Urinary bladder (tissue), 4 donors: ENCODE data around the gene STOX2. TPM values are rescaled to one million over a fixed set of nuclear protein-coding genes. Genes with fewer than 3 reads are reported as not detected.
"Not testable (repeated sequence)": the region's sequence is repeated elsewhere in the genome, so short reads cannot be mapped to it uniquely, and the experiment has no call there.

ENCODE experiments used
- DNase-seq: peaks from one replicate; pipeline ENCODE4 v3.0.0-alpha.2; 2015; ENCODE audit errors: extremely low spot score
- H3K27ac ChIP-seq: one replicate; pipeline ENCODE4 v1.5.1; 2013; ENCODE audit warnings: low read depth, mild to moderate bottlenecking, moderate library complexity
- H3K36me3 ChIP-seq: one replicate; pipeline ENCODE4 v1.6.1; 2013; ENCODE audit warnings: mild to moderate bottlenecking, moderate library complexity; ENCODE audit not compliant: insufficient read depth
- H3K4me1 ChIP-seq: one replicate; pipeline ENCODE4 v1.6.1; 2013; ENCODE audit warnings: mild to moderate bottlenecking, moderate library complexity; ENCODE audit not compliant: insufficient read depth
- H3K4me3 ChIP-seq: one replicate; pipeline ENCODE4 v1.5.1; 2013; ENCODE audit warnings: low read depth, low read length
- WGBS: extraction: QIAGEN DNeasy Blood & Tissue Kit; methylation state at CpG from one replicate; pipeline ENCODE4 v1.1.7; 2013; 5-methylcytosine and 5-hydroxymethylcytosine counted together
- polyA plus RNA-seq: library from polyadenylated mRNA; stranded (reverse); fragments of 200-250 nt; gene quantifications from one replicate; pipeline ENCODE4 v1.2.3, GENCODE V29; 2013
- total RNA-seq: library from RNA; depleted of rRNA; stranded (reverse); fragments of >200 nt; gene quantifications from one replicate; pipeline ENCODE4 v1.2.3, GENCODE V29; 2014
- donor health status: healthy with polysubstance abuse.
- donor health status: healthy.

STOX2 gene
- total and polyA plus RNA-seq, 2 donors: 4.0 to 35.7 TPM

- not testable (repeated sequence) for DNase-seq, H3K4me3 ChIP-seq, H3K4me1 ChIP-seq, H3K36me3 ChIP-seq, H3K27ac ChIP-seq
- WGBS: 98% methylated on average over 4 of the region's 4 CpGs
Observed at GRCh38 chr4:184051262-184051661, 146.2 kb downstream of the STOX2 start.

GRCh38 chr4:184052616-184053015, 147.5 kb downstream of the STOX2 start:
- no peak overlapping the region for H3K4me3 ChIP-seq
- no peak overlapping the region for H3K27ac ChIP-seq
- no peaks in the 10 kb centered on the region for H3K36me3 ChIP-seq
- WGBS: 89% methylated on average over 2 of the region's 2 CpGs
- no peaks in the 10 kb centered on the region for H3K4me1 ChIP-seq
- DNase-seq: no peak

DNA sequence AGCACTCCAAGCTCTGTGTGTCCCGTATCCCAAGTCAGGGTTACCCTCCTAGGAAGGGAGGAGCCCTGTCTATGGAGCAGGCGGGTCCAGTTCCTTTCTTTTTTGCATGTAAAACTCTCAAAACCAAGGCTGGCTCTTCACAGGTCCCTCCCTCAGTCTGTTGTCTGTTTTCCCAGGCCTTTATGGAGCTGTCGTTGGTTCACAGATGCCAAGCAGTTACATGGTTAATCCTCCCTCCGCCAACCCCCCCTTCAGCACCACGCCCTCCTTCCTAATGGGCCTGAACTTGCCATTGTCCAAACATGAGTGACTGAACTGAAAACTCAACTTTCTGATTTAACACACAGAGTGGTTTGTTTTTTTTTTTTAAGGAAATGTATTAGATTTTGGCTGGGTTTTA, 148.3 kb downstream of the STOX2 start:
- no peak for DNase-seq
- Histone ChIP-seq H3K4me3 (no peak overlapping the region), H3K36me3 (no peaks in the 10 kb centered on the region), H3K4me1 (no peaks in the 10 kb centered on the region), H3K27ac (no peak overlapping the region)
- 85% methylated on average over 5 of the region's 5 CpGs for WGBS

DNA sequence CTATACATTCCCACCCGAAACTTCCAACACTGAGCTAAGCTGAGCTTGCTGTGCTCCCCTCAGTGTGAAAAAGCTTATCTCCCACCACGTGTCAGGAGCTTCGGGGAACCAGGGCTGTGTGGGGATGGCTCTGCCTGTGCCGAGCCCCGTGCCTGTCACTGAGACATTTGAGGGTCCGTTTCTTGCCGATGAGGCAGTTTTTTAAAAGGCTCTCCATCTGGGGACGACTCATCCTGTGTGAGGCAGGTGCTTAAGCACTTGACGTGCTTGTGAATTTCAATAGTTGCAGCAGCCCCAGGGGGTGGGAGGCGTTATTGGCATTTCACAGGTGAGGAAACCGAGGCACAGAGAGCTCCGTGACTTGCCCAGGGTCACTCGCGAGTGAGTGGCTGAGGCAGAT, 151.8 kb downstream of the STOX2 start:
- 79% methylated on average over 14 of the region's 14 CpGs for WGBS

DNA sequence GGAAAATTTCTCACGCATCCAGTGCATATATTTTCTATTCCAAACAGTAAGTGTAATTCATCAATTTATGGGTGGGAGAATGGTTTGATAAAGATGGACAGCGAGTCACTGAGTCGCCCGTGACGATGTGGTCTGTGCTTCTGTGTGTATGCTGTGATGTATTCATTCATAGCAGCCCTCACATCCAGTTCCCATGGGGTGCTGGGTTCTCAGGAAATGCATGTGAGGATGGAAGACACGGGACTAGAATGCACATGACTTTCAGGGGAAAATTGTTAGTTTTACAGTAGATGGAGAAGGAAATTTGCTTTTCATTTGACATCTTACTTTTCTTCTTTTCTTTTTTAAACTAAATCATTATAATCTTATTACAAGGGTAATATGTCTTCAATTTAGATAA, 152.9 kb downstream of the STOX2 start:
- Histone ChIP-seq H3K36me3 (no peaks in the 10 kb centered on the region), H3K27ac (no peak overlapping the region), H3K4me1 (no peaks in the 10 kb centered on the region), H3K4me3 (no peak overlapping the region)
- DNase-seq: no peak
- 89% methylated on average over 6 of the region's 6 CpGs for WGBS

More for the DNA sequence above, 151.8 kb downstream of the STOX2 start:
- H3K27ac ChIP-seq: no peak overlapping the region
- DNase-seq: no peak
- H3K36me3 ChIP-seq: no peaks in the 10 kb centered on the region
- H3K4me1 ChIP-seq: no peaks in the 10 kb centered on the region
- no peak overlapping the region for H3K4me3 ChIP-seq

DNA sequence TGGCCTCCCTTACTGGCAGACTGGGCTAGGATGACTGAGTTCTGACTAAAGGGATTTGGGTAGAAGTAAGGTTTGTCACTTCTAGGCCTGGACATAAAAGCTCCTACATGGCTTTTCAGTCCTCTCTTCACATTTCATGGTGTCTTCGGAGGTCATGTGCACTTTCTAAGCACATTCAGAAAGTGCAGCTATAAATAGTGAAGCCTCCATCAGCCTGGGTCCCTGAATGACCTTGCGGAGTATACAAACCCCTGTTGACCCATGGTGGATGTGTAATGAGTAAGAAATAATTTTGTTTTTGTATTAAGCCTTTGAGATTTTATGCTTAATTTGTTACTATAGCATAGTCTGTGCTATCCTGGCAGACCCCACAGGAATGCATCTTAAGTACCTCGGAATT, 154.0 kb downstream of the STOX2 start:
- WGBS: 80% methylated on average over 3 of the region's 3 CpGs
- H3K27ac ChIP-seq: no peak overlapping the region
- no peaks in the 10 kb centered on the region for H3K36me3 ChIP-seq
- no peaks in the 10 kb centered on the region for H3K4me1 ChIP-seq
- no peak for DNase-seq
- no peak overlapping the region for H3K4me3 ChIP-seq

- Histone ChIP-seq H3K27ac (no peak overlapping the region), H3K36me3 (no peaks in the 10 kb centered on the region), H3K4me3 (no peak overlapping the region), H3K4me1 (no peaks in the 10 kb centered on the region)
- DNase-seq: no peak
- 87% methylated on average over 7 of the region's 7 CpGs for whole genome bisulfite sequencing
Observed at GRCh38 chr4:184061582-184061981, 156.5 kb downstream of the STOX2 start.

GRCh38 chr4:184062769-184063168, 157.7 kb downstream of the STOX2 start:
- WGBS: 94% methylated on average over 7 of the region's 7 CpGs
- H3K27ac ChIP-seq: no peak overlapping the region
- H3K36me3 ChIP-seq: no peaks in the 10 kb centered on the region
- no peak overlapping the region for H3K4me3 ChIP-seq
- DNase-seq: no peak
- no peaks in the 10 kb centered on the region for H3K4me1 ChIP-seq

DNA sequence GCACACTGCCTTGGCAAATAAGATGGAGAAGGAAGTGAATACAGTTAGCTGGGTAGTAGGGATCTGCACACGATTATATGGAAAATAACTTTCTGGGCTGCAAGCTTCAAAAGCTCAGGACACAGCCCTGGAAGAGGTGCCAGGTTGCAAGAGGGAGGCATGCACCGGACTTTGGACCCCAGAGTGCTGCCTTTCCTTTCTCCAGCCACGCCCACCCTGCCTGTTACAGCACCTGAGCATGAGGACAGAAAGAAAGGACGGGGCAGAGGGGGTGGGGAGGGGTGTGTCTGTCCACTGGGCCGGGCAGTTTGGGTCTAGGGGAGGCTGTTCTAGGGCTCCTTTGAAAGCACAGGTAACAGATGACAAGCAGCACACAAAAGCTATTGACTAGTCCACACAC, 159.8 kb downstream of the STOX2 start:
- no peaks in the 10 kb centered on the region for H3K4me1 ChIP-seq
- 92% methylated on average over 5 of the region's 5 CpGs for WGBS
- H3K36me3 ChIP-seq: no peaks in the 10 kb centered on the region
- no peak for DNase-seq
- H3K27ac ChIP-seq: no peak overlapping the region
- H3K4me3 ChIP-seq: no peak overlapping the region

- Histone ChIP-seq H3K4me1 (no peaks in the 10 kb centered on the region), H3K27ac (no peak overlapping the region), H3K36me3 (no peaks in the 10 kb centered on the region), H3K4me3 (no peak overlapping the region)
- no peak for DNase-seq
- 32% methylated on average over 9 of the region's 9 CpGs for WGBS
Observed at GRCh38 chr4:184066584-184067300, 161.6 kb downstream of the STOX2 start.

- no peak overlapping the region for H3K27ac ChIP-seq
- no peak overlapping the region for H3K4me3 ChIP-seq
- no peaks in the 10 kb centered on the region for H3K36me3 ChIP-seq
- no peaks in the 10 kb centered on the region for H3K4me1 ChIP-seq
- no peak for DNase-seq
- 63% methylated on average over 9 of the region's 9 CpGs for WGBS
Observed at GRCh38 chr4:184067931-184068554, 162.9 kb downstream of the STOX2 start.

Other genes with a start within 250 kb of the STOX2 start
- gene RWDD4, start 246.1 kb upstream of the STOX2 start, total RNA-seq: 31.4 TPM
- gene RWDD4, start 246.1 kb upstream of the STOX2 start, polyA plus RNA-seq: 18.0 TPM
- gene TRAPPC11, start 246.0 kb upstream of the STOX2 start, total RNA-seq: 83.5 TPM
- gene TRAPPC11, start 246.0 kb upstream of the STOX2 start, polyA plus RNA-seq: 19.3 TPM